ENCODE measurements around the gene SNTG2.
A peak's percentile ranks its signal among the peaks of the same experiment; 100 is the strongest.

Gene SNTG2

DNA sequence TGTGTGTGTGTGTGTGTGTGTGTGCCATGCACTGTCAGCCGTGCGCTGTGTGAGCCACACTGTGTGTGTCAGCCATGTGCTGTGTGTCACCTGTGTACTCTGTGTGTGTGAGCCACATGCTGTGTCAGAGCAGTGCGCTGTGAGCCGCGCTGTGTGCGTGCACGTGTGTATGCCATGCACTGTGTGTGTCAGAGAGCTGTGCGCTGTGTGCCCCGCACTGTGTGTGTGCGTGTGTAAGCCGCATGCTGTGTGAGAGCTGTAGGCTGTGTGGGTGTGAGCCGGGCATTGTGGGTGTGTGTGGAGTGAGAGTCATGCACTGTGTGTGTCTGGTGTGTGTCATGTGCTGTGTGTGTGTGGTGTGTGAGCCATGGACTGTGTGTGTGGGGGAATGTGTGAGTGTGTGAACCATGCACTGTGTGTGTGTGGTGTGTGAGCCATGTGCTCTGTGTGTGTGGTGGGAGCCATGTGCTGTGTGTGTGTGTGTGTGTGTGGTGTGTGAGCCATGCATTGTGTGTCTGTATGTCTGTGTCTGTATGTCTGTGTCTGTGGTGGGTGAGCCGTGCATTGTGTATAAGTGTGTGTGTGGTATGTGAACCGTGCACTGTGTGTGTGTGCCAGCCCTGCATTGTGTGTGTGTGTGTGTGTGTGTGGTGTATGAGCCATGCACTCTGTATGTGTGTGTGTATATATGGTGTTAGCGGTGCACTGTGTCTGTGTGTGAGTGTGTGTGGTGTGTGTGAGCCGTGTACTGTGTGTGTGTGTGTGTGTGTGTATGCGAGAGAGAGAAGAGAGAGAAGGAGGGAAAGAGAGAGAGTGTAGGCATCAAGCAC, 356.3 kb downstream of the SNTG2 start:
- Mint-ChIP-seq H3K27me3 (peaks cover 0 to 11% of the 10 kb centered on the region in 2 donors), H3K4me1 (peaks cover 25 to 29% of the 10 kb centered on the region in 2 donors), H3K27ac (no peak overlapping the region), H3K9me3 (no peaks in the 10 kb centered on the region), H3K4me3 (no peak overlapping the region), H3K36me3 (peaks cover 2 to 3% of the 10 kb centered on the region in 2 donors)
- ATAC-seq (replicated peaks) (no peak), DNase-seq (no peak)

DNA sequence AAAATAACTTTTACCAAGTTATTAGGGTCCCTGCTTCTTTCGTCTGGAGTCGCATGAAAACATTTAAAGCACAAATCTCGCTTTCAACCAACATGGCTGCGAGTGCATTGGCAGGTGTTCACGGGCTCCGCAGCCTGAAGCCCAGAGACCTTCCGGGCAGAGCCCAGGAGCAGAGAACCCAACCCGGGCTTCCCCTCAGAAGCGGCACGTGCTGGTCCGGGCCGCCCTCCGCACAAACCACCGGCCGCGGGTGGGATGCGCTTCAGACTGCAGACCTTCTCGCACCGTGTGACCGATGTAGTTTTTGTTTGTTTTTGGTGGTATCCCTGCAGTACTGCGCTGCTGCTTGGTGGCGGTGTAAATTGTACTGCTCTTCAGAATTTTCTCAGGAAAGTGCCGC, 357.0 kb downstream of the SNTG2 start:
- DNase-seq (no peak), ATAC-seq (replicated peaks) (no peak)
- Mint-ChIP-seq H3K4me1 (peaks cover 23 to 24% of the 10 kb centered on the region in 2 donors), H3K36me3 (peaks cover 3 to 4% of the 10 kb centered on the region in 2 donors), H3K27me3 (peaks cover 4 to 11% of the 10 kb centered on the region in 2 donors), H3K9me3 (no peaks in the 10 kb centered on the region), H3K4me3 (no peak overlapping the region), H3K27ac (no peak overlapping the region)

DNA sequence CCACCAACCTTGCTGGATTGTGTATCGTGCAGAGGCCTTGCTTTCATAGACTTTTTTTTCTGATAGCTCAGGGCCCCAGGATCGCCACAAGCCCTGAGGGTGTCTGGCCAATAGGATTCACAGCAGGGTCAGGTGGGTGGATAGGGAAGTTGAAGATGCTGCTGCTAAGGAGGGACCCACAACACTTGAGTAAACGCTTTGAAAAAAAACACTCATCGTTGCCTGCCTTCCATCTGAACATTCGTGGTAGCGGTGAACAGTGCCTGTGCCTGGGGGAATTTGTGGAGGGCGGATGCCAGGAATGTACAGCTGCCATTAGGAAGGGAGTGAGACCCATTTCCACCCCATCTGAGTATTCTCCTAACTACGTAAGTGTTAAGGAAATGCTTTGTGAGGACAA, 358.0 kb downstream of the SNTG2 start:
- no peak overlapping the region for H3K27ac Mint-ChIP-seq
- H3K9me3 Mint-ChIP-seq: no peaks in the 10 kb centered on the region
- DNase-seq (no peak), ATAC-seq (replicated peaks) (no peak)
- H3K4me3 Mint-ChIP-seq: no peak overlapping the region
- H3K36me3 Mint-ChIP-seq: peaks cover 3 to 4% of the 10 kb centered on the region in 2 donors
- peaks cover 14 to 17% of the 10 kb centered on the region in 2 donors for H3K4me1 Mint-ChIP-seq
- H3K27me3 Mint-ChIP-seq: peaks cover 4 to 11% of the 10 kb centered on the region in 2 donors

DNA sequence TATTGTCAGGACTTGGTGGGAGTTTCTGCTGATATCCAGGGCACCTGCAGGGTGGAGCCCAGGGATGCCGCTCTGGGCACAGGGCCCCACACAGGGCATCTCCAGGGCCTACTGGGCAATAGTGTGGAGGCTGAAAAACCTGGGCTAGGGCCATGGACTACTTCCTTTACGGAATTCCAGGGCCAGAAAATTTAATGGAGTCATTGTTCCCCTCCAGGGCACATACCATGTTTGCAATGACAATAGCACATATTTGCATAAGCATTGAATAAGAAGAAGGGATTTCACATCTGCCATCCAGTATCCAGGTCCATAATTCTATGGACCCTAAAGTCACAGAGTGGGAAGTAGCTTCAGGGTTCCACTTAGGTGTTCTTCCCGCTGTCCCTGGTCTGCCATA, 358.9 kb downstream of the SNTG2 start:
- Mint-ChIP-seq H3K27ac (no peak overlapping the region), H3K36me3 (peaks cover 4 to 7% of the 10 kb centered on the region in 2 donors), H3K4me1 (peaks cover 8 to 14% of the 10 kb centered on the region in 2 donors), H3K27me3 (peaks cover 4 to 11% of the 10 kb centered on the region in 2 donors), H3K9me3 (peaks cover 2 to 4% of the 10 kb centered on the region in 2 donors), H3K4me3 (no peak overlapping the region)
- DNase-seq: no peak
- ATAC-seq (replicated peaks): no peak

DNA sequence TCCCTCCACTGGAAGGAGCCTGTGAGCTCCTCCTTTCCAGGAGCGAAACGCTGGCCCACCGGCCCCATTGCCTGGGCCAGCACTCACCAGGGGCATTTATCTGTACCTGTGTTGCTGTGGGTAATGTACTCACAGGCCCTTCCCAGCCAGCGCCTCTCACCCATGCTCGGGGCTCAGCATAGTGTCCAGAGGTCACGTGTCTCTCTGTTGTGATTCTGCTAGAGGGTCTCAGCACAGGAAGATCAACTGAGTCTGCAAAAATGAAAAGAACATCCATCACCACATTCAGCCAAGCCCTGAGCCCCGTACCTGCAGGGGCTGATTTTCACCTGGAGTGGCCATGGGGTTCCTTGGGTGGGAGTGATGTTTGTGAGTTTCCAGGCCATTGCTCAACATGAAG, 359.6 kb downstream of the SNTG2 start:
- Mint-ChIP-seq H3K27me3 (peaks cover 4 to 11% of the 10 kb centered on the region in 2 donors), H3K36me3 (peaks cover 4 to 9% of the 10 kb centered on the region in 2 donors), H3K4me3 (no peak overlapping the region), H3K4me1 (peaks cover 8 to 14% of the 10 kb centered on the region in 2 donors), H3K27ac (no peak overlapping the region), H3K9me3 (peaks cover 3 to 7% of the 10 kb centered on the region in 2 donors)
- ATAC-seq (replicated peaks) (no peak), DNase-seq (no peak)

DNA sequence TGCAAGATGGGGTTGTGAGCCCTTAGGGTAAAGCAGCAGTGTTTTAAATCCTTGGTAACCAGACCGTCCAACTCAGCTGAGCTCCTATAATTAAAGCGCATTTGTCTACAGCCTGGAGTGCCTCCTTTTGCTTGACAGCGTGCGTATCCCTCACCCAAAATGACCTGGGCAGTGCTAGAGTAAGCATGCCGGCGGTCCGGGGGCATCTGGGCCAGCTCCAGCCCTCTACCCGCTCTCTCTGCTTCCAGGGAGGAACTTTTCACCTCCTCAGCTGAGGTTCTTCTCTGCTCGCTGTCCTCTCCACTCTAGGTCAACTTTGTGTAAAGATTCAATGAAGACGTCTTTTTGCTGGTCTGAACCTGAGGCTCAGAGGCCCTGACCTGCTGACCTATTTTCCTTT, 360.2 kb downstream of the SNTG2 start:
- Mint-ChIP-seq H3K4me3 (no peak overlapping the region), H3K36me3 (peaks cover 4 to 9% of the 10 kb centered on the region in 2 donors), H3K27ac (peak overlapping the region; percentile 11), H3K9me3 (peaks cover 3 to 7% of the 10 kb centered on the region in 2 donors), H3K27me3 (peaks cover 6 to 15% of the 10 kb centered on the region in 2 donors), H3K4me1 (peaks cover 8 to 11% of the 10 kb centered on the region in 2 donors)
- DNase-seq: no peak
- ATAC-seq (replicated peaks): no peak

DNA sequence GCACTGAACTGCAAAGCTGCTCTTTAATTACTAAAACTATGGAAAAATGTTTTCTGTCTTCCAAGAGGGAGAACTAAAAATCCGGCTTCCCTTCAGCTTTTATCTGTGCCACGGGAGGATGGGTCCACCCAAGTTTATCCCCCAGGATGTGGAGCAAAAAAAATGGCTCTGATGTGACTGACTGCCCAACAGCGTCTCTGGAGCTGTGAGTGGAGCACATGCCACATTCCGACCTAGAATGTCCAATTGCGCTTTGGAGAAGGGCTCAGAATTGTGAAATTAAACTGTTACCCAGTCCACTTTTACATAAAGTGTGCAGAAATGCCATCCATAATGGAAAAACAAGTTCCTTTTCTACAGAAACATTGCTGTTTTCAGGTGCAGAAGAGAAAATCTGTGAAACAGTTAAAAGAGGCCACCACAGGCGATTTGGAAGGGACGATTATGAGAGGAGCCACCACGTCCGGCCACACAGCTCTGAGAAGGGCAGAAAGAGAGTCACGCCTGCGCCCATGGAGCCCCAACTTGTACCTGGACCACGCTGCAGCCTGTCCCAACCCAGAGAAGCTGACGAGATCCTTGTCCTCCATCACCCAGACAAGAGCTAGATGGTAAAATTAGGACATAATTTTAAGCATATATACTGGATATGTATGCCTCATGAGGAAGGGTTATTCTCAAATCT, 362.7 kb downstream of the SNTG2 start:
- H3K9me3 Mint-ChIP-seq: peaks cover 3 to 7% of the 10 kb centered on the region in 2 donors
- no peak for DNase-seq
- ATAC-seq (replicated peaks): no peak
- H3K4me1 Mint-ChIP-seq: no peaks in the 10 kb centered on the region
- no peak overlapping the region for H3K27ac Mint-ChIP-seq
- H3K27me3 Mint-ChIP-seq: peaks cover 5 to 11% of the 10 kb centered on the region in 2 donors
- no peak overlapping the region for H3K4me3 Mint-ChIP-seq
- H3K36me3 Mint-ChIP-seq: peaks cover 4 to 9% of the 10 kb centered on the region in 2 donors

DNA sequence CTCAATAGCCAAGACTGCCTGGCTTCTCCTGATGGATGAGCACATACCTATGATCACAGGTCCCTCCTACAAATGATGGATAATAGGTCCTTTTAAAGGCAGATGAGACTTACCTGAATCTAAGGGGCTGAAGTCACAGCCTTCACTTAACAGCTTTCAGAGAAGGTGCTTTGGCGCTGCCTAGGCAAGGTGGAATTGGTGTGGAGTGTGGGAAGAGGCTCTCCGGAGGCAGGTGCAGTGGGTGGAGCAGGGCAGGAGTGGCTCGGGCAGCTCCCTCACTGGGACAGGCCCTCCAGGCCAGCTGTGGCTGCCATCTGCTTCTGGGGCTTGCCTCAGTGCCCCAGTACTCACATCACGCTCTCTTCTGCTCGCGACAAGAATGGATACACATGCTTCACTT, 363.6 kb downstream of the SNTG2 start:
- DNase-seq (no peak), ATAC-seq (replicated peaks) (no peak)
- no peaks in the 10 kb centered on the region for H3K4me1 Mint-ChIP-seq
- H3K27ac Mint-ChIP-seq: no peak overlapping the region
- peaks cover 5 to 11% of the 10 kb centered on the region in 2 donors for H3K27me3 Mint-ChIP-seq
- H3K36me3 Mint-ChIP-seq: peaks cover 2 to 6% of the 10 kb centered on the region in 2 donors
- no peak overlapping the region for H3K4me3 Mint-ChIP-seq
- H3K9me3 Mint-ChIP-seq: peaks cover 3 to 7% of the 10 kb centered on the region in 2 donors

DNA sequence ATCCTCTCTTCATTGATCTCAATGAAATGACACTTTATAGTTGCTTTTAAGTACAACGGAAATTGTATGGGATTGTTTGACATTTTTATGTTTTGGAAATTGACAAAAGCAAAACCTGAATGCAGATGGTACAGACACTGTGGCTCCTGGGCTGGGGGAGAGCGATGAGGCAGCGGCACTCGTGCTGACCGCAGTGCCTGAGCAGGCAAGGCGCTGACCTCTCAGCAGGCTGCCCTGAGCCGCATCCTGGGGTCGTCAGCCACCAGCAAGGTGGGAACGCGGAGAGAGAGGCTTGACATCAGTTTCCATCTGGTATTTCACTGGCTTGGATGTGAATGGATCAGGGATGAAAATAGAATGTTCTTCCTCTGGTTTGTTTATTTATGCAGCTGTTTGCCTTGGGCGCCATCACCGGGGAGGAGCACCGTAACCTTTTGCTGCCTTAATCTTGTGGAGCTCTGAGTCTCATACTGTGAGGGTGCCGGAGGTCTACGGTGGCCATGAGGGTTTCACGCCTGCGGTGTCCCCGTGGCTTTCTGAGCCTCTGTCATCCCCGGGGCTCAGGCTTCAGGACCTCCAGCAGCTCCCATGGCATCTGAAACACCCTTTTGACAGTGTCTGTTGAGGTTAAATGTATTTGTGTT, 367.8 kb downstream of the SNTG2 start:
- Mint-ChIP-seq H3K4me3 (no peak overlapping the region), H3K4me1 (peaks cover 0 to 2% of the 10 kb centered on the region in 2 donors), H3K27me3 (peaks cover 11% of the 10 kb centered on the region in 2 donors), H3K9me3 (peaks cover 3 to 9% of the 10 kb centered on the region in 2 donors), H3K36me3 (peaks cover 0 to 6% of the 10 kb centered on the region in 2 donors), H3K27ac (no peak overlapping the region)
- DNase-seq: no peak
- ATAC-seq (replicated peaks): no peak

DNA sequence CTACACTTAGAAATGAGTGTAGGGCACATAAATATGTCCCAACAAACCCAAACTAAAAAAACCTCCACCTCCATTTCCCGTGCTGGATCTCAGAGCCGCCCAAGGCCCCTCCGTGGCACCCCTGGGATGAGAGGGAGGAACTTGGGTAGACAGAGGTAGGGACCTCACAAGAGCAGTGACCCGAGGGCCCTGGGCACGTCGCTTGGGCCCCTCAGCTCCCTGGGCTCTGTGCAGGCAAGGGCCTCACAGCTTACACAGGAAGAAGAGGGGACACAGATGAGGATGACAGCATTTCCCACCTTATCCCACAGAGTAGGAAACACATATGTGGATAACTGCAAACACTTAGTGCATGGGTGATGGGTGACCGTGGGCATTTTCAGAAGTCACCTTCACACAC, 368.7 kb downstream of the SNTG2 start:
- no peak for DNase-seq
- H3K4me1 Mint-ChIP-seq: peaks cover 0 to 2% of the 10 kb centered on the region in 2 donors
- peaks cover 0 to 4% of the 10 kb centered on the region in 2 donors for H3K36me3 Mint-ChIP-seq
- H3K27ac Mint-ChIP-seq: no peak overlapping the region
- no peak overlapping the region for H3K4me3 Mint-ChIP-seq
- ATAC-seq (replicated peaks): no peak
- peaks cover 3 to 6% of the 10 kb centered on the region in 2 donors for H3K9me3 Mint-ChIP-seq
- H3K27me3 Mint-ChIP-seq: peaks cover 11% of the 10 kb centered on the region in 2 donors

DNA sequence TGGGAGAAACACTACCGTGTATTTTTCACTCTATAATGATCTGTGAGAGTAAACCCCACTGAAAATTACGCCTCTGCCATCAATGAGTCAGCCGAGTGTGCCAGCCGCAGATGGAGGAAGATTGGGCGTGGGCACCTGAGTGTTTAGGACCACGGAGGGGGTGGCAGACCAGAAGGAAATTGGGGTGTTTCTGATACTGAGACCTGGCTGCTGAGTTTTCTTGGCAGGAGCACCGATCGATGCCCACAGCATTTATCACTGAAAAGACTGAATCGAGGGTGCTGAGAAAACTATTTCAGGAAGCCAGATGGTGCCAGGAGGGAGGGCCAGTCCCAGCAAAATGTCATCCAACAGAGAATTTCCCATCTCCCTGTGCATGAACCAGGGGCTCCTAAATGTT, 370.7 kb downstream of the SNTG2 start:
- ATAC-seq (replicated peaks): no peak
- no peak overlapping the region for H3K27ac Mint-ChIP-seq

DNA sequence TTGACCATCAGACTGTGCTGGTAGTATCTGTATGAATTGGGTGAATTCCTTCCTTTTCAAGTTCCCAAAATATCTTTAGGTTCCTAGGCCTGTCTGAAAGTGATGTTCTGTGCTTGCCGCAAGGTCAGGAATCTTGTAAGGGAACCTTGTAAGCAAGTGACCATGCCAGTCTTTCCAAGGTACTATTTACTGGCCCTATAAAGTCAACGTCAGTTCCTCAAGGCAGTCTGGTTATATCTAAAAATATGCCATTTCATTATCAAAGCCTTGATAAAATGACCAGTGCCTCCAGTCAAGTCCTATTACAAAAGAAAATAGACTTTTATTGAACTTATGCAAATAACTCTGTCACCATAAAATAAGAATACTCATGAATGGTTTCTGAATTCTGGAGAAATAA, 374.2 kb downstream of the SNTG2 start:
- Mint-ChIP-seq H3K27ac (no peak overlapping the region), H3K4me1 (peaks cover 0 to 2% of the 10 kb centered on the region in 2 donors), H3K27me3 (peaks cover 3 to 12% of the 10 kb centered on the region in 2 donors), H3K36me3 (no peaks in the 10 kb centered on the region), H3K4me3 (no peak overlapping the region), H3K9me3 (peaks cover 0 to 1% of the 10 kb centered on the region in 2 donors)
- ATAC-seq (replicated peaks) (no peak), DNase-seq (no peak)

More for the DNA sequence above, 370.7 kb downstream of the SNTG2 start:
- H3K27me3 Mint-ChIP-seq: peaks cover 6% of the 10 kb centered on the region in 2 donors
- no peak overlapping the region for H3K4me3 Mint-ChIP-seq
- peaks cover 0 to 1% of the 10 kb centered on the region in 2 donors for H3K9me3 Mint-ChIP-seq
- peaks cover 0 to 2% of the 10 kb centered on the region in 2 donors for H3K4me1 Mint-ChIP-seq
- H3K36me3 Mint-ChIP-seq: no peaks in the 10 kb centered on the region
- DNase-seq: no peak

DNA sequence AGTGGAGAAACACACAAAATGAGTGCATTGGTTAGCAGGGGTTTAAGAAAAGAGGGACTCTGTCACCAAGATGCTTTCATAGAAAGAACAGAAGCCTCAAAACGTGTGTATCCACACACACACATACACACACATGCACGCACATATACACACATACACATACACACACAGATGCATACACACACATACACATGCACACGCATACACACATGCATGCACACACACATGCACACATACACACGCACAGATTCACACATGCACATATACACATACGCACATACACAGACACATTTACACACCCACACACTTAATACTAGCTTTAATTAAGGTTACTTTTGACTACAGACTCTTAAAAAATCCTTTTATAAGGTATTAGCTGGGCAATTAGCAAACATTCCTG, 378.0 kb downstream of the SNTG2 start:
- DNase-seq (no peak), ATAC-seq (replicated peaks) (no peak)
- no peak overlapping the region for H3K27ac Mint-ChIP-seq
- no peaks in the 10 kb centered on the region for H3K36me3 Mint-ChIP-seq
- H3K9me3 Mint-ChIP-seq: peaks cover under 1 to 2% of the 10 kb centered on the region in 2 donors
- H3K27me3 Mint-ChIP-seq: peaks cover 0 to 5% of the 10 kb centered on the region in 2 donors
- H3K4me1 Mint-ChIP-seq: no peaks in the 10 kb centered on the region
- H3K4me3 Mint-ChIP-seq: no peak overlapping the region

DNA sequence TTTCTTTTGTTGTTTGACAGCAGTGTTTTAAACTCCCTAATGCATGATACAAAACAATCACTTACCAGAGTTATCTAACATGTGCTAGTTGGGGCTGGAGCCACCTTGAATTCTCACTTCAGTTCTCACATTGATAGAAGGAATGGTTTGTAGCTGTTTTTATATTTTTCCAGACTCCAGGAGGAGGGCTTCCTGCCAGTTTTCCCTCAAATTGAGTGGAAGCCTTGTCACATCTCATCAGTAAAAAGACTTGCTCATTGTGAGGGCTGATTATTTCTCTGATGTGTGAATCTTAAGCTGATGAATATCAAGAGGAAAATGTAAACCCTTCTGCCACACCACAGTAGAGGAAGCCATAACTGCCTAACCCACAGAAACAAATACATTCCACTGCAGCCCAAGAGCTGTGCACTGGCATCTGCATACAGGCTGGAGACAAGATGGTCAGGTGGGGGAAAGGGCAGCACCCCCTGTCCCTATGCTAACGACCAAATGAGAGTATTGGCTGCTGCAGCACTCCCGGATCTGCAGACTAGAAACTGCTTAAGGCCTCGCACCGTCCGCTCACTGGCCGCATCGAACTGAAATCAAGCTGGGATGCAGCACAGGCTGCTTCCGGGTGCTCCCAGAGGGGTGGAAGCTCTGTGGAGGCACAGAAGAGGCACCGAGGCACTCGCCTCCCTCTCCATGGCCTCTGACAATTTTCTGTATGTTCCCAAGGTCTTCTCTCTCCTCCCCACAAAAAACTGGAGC, 388.9 kb downstream of the SNTG2 start:
- Mint-ChIP-seq H3K27ac (no peak overlapping the region), H3K9me3 (peaks cover 2 to 7% of the 10 kb centered on the region in 2 donors), H3K36me3 (no peaks in the 10 kb centered on the region), H3K27me3 (peaks cover 0 to 7% of the 10 kb centered on the region in 2 donors), H3K4me1 (no peaks in the 10 kb centered on the region), H3K4me3 (no peak overlapping the region)
- DNase-seq (no peak), ATAC-seq (replicated peaks) (no peak)

Measured in stimulated activated naive B cell treated with anti-CD40 and anti-IgM and Interleukin-4, amounts not matched to agents 10 μg/mL and 1 μg/mL and 100 μg/mL, for 72 hours (primary cell).